GM12864 (cell line): ENCODE data around the gene LAMC1.

ENCODE experiments used
- DNase-seq: peaks from one replicate; pipeline ENCODE4 v3.0.0-alpha.2; 2011; ENCODE audit warnings: low read depth
- H3K4me3 ChIP-seq: 2 replicates; pipeline ENCODE4 v1.5.1; 2011; ENCODE audit warnings: mild to moderate bottlenecking, low read depth, low read length, control low read depth
- CTCF ChIP-seq: IDR thresholded peaks from 2 replicates; pipeline ENCODE4 v1.5.1; 2011; ENCODE audit warnings: low read depth, mild to moderate bottlenecking, moderate library complexity, low read length, control low read depth, inconsistent platforms; ENCODE audit errors: missing control alignments

LAMC1 gene

GRCh38 chr1:183089025-183089639, 65.9 kb downstream of the LAMC1 start:
- no peak for DNase-seq
- H3K4me3 ChIP-seq = no peak overlapping the region
- no peak for TF ChIP-seq CTCF

DNA sequence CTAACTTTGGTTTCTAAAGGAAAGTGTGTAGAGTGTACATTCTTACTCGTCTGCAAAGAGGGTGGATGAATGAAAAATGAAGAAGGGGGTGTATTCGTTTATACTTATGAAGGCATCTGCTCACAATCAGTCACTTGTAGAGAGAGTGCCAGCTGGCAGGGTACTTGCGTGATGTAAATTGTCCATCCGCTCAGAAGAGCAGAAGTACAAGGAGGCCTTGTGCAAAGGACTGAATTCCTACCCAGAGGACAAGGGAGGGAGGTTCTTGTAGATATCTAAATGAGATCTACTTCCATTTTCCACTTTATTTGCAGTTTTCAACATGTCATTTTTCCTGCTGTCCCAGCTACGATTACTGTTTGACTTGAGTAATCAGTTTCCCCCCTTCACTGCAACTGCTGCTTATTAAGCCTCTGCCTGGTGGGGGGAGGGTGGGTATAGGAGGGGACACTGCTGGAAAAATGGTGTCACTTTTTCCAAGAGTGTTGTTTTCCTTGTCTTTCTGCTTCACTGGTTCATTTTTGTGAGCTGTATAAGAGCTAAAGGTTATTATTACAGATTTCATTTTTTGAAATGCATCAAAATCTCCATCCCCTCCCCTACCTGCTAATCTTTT, 67.3 kb downstream of the LAMC1 start:
- DNase-seq = no peak
- no peak for TF ChIP-seq CTCF

DNA sequence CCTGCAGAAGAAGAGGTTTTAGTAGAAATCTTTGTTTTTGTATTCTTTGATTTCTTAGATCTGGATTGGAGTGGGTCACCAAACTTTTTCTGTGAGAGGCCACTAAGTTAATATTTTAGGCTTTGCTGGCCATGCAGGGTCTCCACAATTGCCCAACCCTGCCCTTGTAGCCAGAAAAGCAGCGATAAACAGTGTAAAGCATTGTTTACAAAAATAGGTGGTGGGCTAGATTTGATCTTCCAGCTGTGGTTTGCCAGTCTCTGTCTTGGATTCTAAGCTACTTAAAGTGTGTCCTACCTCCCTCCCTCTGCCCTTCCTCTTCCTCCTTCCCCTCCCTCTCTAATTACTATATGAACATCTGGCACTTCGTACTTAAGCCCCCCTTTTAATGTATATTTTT, 68.0 kb downstream of the LAMC1 start:
- TF ChIP-seq CTCF = no peak
- no peak overlapping the region for H3K4me3 ChIP-seq
- DNase-seq = no peak

More for the DNA sequence above, 67.3 kb downstream of the LAMC1 start:
- no peak overlapping the region for H3K4me3 ChIP-seq

DNA sequence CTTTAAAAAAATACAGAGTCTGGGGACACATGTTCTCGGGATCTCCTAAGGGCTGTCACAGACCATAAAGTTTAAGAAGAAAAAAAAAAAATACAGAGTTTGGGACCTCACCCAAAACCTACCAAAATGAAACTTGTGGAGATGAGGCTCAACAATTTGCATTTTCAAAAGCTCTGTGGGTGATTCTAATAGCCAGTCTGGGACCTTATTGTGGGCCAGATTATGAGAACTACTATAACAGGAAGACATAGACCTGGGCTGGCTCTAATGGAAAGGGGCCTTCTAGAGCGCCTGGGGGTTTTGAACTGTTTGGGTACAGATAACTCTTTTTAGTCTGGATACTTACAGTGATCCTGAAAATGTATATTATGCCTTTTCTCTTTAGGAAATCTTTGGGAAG, 69.1 kb downstream of the LAMC1 start:
- TF ChIP-seq CTCF = no peak
- no peak overlapping the region for H3K4me3 ChIP-seq

GRCh38 chr1:183093066-183093668, 69.9 kb downstream of the LAMC1 start:
- H3K4me3 ChIP-seq = no peak overlapping the region
- no peak for TF ChIP-seq CTCF

More for the DNA sequence above, 69.1 kb downstream of the LAMC1 start:
- DNase-seq = no peak

GRCh38 chr1:183093786-183094298, 70.6 kb downstream of the LAMC1 start:
- no peak for DNase-seq
- no peak overlapping the region for H3K4me3 ChIP-seq
- TF ChIP-seq CTCF = no peak

More at GRCh38 chr1:183093066-183093668, 69.9 kb downstream of the LAMC1 start:
- no peak for DNase-seq
